HG02938 (cell line): ENCODE data around the gene SLC38A1.
"Not testable (repeated sequence)": the region's sequence is repeated elsewhere in the genome, so short reads cannot be mapped to it uniquely, and the experiment has no call there.

Experiments
- ATAC-seq: cut with Tn5 transposase; IDR thresholded peaks from one replicate; pipeline ENCODE4 v1.9.1; 2021; ENCODE audit warnings: mild to moderate bottlenecking, moderate library complexity; ENCODE audit not compliant: unreplicated experiment

SLC38A1 gene

GRCh38 chr12:46209914-46210872 lies 58.6 kb downstream of the SLC38A1 start:
- peak; percentile 44 for ATAC-seq

- no peak for ATAC-seq
These were observed 59.7 kb downstream of the SLC38A1 start for GRCh38 chr12:46209170-46209569.

GRCh38 chr12:46208370-46208769 lies 60.5 kb downstream of the SLC38A1 start:
- no peak for ATAC-seq

- no peak for ATAC-seq
These were observed 61.2 kb downstream of the SLC38A1 start for GRCh38 chr12:46207644-46208043.

- no peak for ATAC-seq
These were observed 62.4 kb downstream of the SLC38A1 start for GRCh38 chr12:46206471-46206870.

- ATAC-seq = no peak
These were observed 63.5 kb downstream of the SLC38A1 start for GRCh38 chr12:46205294-46205693.

- no peak for ATAC-seq
These were observed 67.5 kb downstream of the SLC38A1 start for GRCh38 chr12:46201284-46201789.

GRCh38 chr12:46200551-46200950 lies 68.3 kb downstream of the SLC38A1 start:
- ATAC-seq = no peak

- no peak for ATAC-seq
These were observed 69.9 kb downstream of the SLC38A1 start for GRCh38 chr12:46198913-46199312.

GRCh38 chr12:46197883-46198282 lies 71.0 kb downstream of the SLC38A1 start:
- no peak for ATAC-seq

GRCh38 chr12:46190533-46190932 lies 78.3 kb downstream of the SLC38A1 start:
- ATAC-seq = not testable (repeated sequence)

GRCh38 chr12:46188170-46188569 lies 80.7 kb downstream of the SLC38A1 start:
- ATAC-seq = no peak

- ATAC-seq = no peak
These were observed 81.8 kb downstream of the SLC38A1 start for GRCh38 chr12:46187023-46187422.

GRCh38 chr12:46186088-46186487 lies 82.8 kb downstream of the SLC38A1 start:
- ATAC-seq = no peak

- ATAC-seq = no peak
These were observed 83.2 kb downstream of the SLC38A1 start for GRCh38 chr12:46185686-46186085.

GRCh38 chr12:46184798-46185595 lies 83.8 kb downstream of the SLC38A1 start:
- ATAC-seq = no peak

- ATAC-seq = no peak
These were observed 85.7 kb downstream of the SLC38A1 start for GRCh38 chr12:46183112-46183511.

- ATAC-seq = no peak
These were observed 87.4 kb downstream of the SLC38A1 start for GRCh38 chr12:46181465-46181864.

GRCh38 chr12:46179693-46180452 lies 89.0 kb downstream of the SLC38A1 start:
- peak; percentile 54 for ATAC-seq

- no peak for ATAC-seq
These were observed 90.8 kb downstream of the SLC38A1 start for GRCh38 chr12:46177837-46178608.
